ENCODE data around the gene TMEM41B. TPM values are rescaled to one million over a fixed set of nuclear protein-coding genes. Genes with fewer than 3 reads are reported as not detected.

TMEM41B gene
- total RNA-seq, 1 experiment from 2014 or later, result 67.2 TPM

GRCh38 chr11:9269492-9270013 is 44.8 kb downstream of the TMEM41B start:
- no peak for ATAC-seq
- no TSS peak for BruUV-seq (replicated peaks)
- Histone ChIP-seq H3K9ac (ENCODE audit: low read length) (no peak overlapping the region), H3K27ac (ENCODE audit: low read depth, low read length) (no peak overlapping the region), H3K36me3 (ENCODE audit: control insufficient read depth in 1 of 2, insufficient read depth in 2 of 2, low read length in 2 of 2) (no peaks in the 10 kb centered on the region), H3K4me1 (ENCODE audit: control insufficient read depth in 1 of 2, insufficient read depth in 2 of 2, low read length in 2 of 2) (peaks cover 6 to 15% of the 10 kb centered on the region in 2 experiments), H3K4me2 (ENCODE audit: low read length) (no peak overlapping the region), H4K20me1 (ENCODE audit: insufficient read depth) (no peaks in the 10 kb centered on the region), H3K9me2 (ENCODE audit: insufficient read depth) (peaks cover 4% of the 10 kb centered on the region; the same call in 1 of the 2 replicates), H3K4me3 (replicated peaks in 1 of 2; ENCODE audit: low read depth in 1 of 2, low read length in 2 of 2) (no peak overlapping the region), H3K79me2 (ENCODE audit: insufficient read depth, low read length) (peaks cover 3% of the 10 kb centered on the region), H3K27me3 (ENCODE audit: insufficient read depth, low read length) (no peaks in the 10 kb centered on the region), H3K9me3 (ENCODE audit: control insufficient read depth in 1 of 2, insufficient read depth in 1 of 2, low read depth in 1 of 2, low read length in 2 of 2) (no peaks in the 10 kb centered on the region), H2AFZ (ENCODE audit: low read depth, low read length, poor library complexity, severe bottlenecking) (no peak overlapping the region)
- ChIA-PET CTCF (no interaction called here), POLR2A (no interaction called here), RAD21 (ENCODE audit: low non-redundant PET in 1 of 2, low total read pairs in 2 of 2, uncharacterized antibody in 2 of 2, unreplicated experiment in 2 of 2) (no interaction called here)
- TF ChIP-seq ZFX (IDR thresholded peaks at IDR 0.05) (no peak), CTCF (IDR thresholded peaks at IDR 0.05 in 2 of 3, conservative IDR thresholded peaks at IDR 0.05 in 1 of 3; ENCODE audit: borderline replicate concordance in 1 of 3, insufficient read depth in 1 of 3, low read depth in 2 of 3, low read length in 2 of 3) (no peak), RAD21 (IDR thresholded peaks at IDR 0.05; ENCODE audit: low read depth) (no peak), TCF7L2 (IDR thresholded peaks at IDR 0.05; ENCODE audit: borderline replicate concordance, extremely low read depth, insufficient read depth, insufficient read length) (no peak), EZH2 (IDR thresholded peaks at IDR 0.05) (no peak)
- intact Hi-C loops (cut with micrococcal nuclease), result no loop called here
- no peak for DNase-seq (ENCODE audit: low read depth, low spot score)

- Histone ChIP-seq H3K4me3 (replicated peaks in 1 of 2; ENCODE audit: low read depth in 1 of 2, low read length in 2 of 2) (no peak overlapping the region), H3K27me3 (ENCODE audit: insufficient read depth, low read length) (no peaks in the 10 kb centered on the region), H3K79me2 (ENCODE audit: insufficient read depth, low read length) (peaks cover 20% of the 10 kb centered on the region), H3K9me2 (ENCODE audit: insufficient read depth) (peaks cover 4% of the 10 kb centered on the region; the same call in 1 of the 2 replicates), H3K9ac (ENCODE audit: low read length) (no peak overlapping the region), H3K4me1 (ENCODE audit: control insufficient read depth in 1 of 2, insufficient read depth in 2 of 2, low read length in 2 of 2) (peaks cover 6 to 21% of the 10 kb centered on the region in 2 experiments), H3K36me3 (ENCODE audit: control insufficient read depth in 1 of 2, insufficient read depth in 2 of 2, low read length in 2 of 2) (no peaks in the 10 kb centered on the region), H4K20me1 (ENCODE audit: insufficient read depth) (no peaks in the 10 kb centered on the region), H3K9me3 (ENCODE audit: control insufficient read depth in 1 of 2, insufficient read depth in 1 of 2, low read depth in 1 of 2, low read length in 2 of 2) (no peaks in the 10 kb centered on the region), H3K27ac (ENCODE audit: low read depth, low read length) (no peak overlapping the region), H3K4me2 (ENCODE audit: low read length) (no peak overlapping the region), H2AFZ (ENCODE audit: low read depth, low read length, poor library complexity, severe bottlenecking) (no peak overlapping the region)
- intact Hi-C loops (cut with micrococcal nuclease), result no loop called here
- TF ChIP-seq RAD21 (IDR thresholded peaks at IDR 0.05; ENCODE audit: low read depth) (no peak), SP1 (IDR thresholded peaks at IDR 0.05; ENCODE audit: low read depth) (no peak), EZH2 (IDR thresholded peaks at IDR 0.05) (no peak), SRF (IDR thresholded peaks at IDR 0.05; ENCODE audit: low read depth) (no peak), POLR2AphosphoS5 (IDR thresholded peaks at IDR 0.05; ENCODE audit: low read depth, low read length) (no peak), CBX3 (IDR thresholded peaks at IDR 0.05; ENCODE audit: low read depth) (no peak), MAX (IDR thresholded peaks at IDR 0.05) (no peak)
- no TSS peak for BruUV-seq (replicated peaks)
- DNase-seq (ENCODE audit: low read depth, low spot score) (no peak), ATAC-seq (no peak)
- RAD21 ChIA-PET (ENCODE audit: low non-redundant PET in 1 of 2, low total read pairs in 2 of 2, uncharacterized antibody in 2 of 2, unreplicated experiment in 2 of 2), result no interaction called here
- POLR2A ChIA-PET, result no interaction called here
- CTCF ChIA-PET, result no interaction called here
Measured at GRCh38 chr11:9267680-9268079, 46.7 kb downstream of the TMEM41B start.

All from HCT116 (cell line).